Choroid plexus epithelial cell (primary cell): Measurements from ENCODE around the gene CCR7.

Source experiments
- DNase-seq: peaks from one replicate; pipeline ENCODE4 v3.0.0-alpha.2; 2010; ENCODE audit warnings: low read depth
- H3K4me3 ChIP-seq: 2 replicates; pipeline ENCODE4 v1.5.1; 2011; ENCODE audit warnings: low read depth, mild to moderate bottlenecking, control low read depth, low read length, moderate library complexity
- CTCF ChIP-seq: conservative IDR thresholded peaks from 2 replicates; pipeline ENCODE4 v1.5.1; 2011; ENCODE audit warnings: low read depth, mild to moderate bottlenecking, control low read depth, inconsistent platforms, low read length, moderate library complexity

Gene CCR7

DNA sequence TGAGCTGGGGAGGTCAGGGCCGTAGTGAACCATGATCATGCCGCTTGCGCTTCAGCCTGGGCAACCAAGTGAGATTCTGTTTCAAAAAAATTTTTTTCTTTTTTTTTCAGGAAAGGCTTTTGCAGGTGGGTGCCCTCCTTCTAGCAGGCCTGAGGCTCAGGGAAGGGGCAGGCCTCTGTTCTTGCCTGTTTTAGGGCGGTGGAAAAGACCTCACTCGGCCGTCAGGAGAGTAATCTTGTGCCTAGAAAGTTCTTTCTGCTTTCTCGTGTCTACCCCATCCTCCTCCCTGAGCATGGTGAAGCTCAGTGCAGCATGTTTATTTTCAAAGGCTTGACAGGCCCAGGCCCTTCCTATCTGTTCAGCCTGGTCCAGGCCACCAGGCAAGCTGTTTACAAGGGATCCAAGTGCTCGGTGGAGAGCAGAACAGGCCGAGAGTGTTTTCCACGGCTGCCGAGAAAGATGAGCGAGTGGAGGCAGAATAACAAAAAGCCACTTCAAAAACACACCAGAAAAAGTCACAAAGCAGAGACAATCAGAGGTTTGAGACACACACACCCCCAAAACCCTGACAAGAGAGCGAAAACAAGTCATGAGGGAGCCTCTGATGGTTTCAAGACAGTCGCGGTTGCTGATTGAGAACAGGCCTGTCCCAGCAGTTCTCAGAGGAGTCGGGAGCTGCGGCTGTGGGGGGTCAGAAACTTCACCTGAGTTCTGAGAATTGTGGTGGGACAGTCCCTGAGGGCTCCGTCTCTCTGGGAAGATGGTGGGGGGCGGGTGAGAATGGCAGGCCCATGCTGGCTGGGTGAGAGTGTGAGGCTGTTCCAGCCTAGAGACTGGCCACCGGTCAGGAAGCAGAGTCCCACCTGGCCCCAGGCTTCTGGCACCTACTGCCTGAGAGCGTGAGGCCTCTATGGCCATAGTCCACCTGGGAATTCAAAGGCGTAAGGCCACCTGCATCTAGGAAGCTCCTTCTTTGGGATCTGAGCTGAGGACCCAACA is 37.5 kb upstream of the CCR7 start:
- TF ChIP-seq CTCF, result no peak
- no peak overlapping the region for H3K4me3 ChIP-seq
- no peak for DNase-seq

DNA sequence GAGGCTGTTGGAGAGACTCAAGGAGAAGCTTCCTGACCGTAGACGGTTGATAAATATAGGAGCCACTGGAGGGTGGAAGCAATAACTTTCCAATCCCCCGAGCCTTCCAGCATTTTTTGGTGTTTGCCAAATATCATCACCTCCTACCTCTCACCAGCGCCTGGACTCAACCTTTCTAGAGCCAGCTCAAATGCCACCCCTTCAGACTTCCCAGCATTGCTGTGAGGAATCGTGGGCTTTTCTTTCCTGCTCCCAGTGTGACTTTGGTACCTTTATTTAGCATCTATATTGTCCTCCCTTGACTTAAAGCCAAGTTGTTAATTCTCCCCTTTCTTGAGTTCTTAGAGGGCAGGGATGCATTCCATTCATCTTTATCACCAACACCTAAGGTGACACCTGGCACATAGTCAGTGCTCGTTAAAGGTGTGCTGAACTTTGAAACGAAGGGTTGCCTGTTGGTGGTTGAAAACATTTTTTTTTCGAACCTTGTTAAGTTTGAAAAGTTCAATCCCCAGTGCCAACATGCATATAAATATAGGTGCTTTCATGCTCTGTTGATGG is 35.3 kb upstream of the CCR7 start:
- no peak for DNase-seq
- TF ChIP-seq CTCF, result no peak
- H3K4me3 ChIP-seq, result no peak overlapping the region

DNA sequence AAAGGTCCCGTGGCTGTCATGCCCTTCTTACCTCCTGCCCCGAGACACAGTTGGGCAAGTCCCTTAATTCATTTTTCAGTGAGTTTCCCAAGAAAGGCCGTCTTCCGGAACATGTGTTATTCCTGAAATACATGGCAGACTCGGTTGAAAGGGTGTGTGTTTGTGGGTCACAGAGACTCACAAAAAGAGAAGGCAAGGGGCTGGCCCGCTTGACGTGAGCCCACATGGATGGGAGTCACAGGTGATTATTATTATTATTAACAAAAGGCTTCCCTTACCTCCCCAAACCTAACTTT is 34.1 kb upstream of the CCR7 start:
- no peak for DNase-seq
- no peak overlapping the region for H3K4me3 ChIP-seq
- no peak for TF ChIP-seq CTCF

GRCh38 chr17:40598619-40599467 is 33.6 kb upstream of the CCR7 start:
- no peak overlapping the region for H3K4me3 ChIP-seq
- no peak for TF ChIP-seq CTCF
- peak; percentile 56 for DNase-seq

- no peak for TF ChIP-seq CTCF
- no peak for DNase-seq
- H3K4me3 ChIP-seq, result no peak overlapping the region
Measured at GRCh38 chr17:40598301-40598618, 33.0 kb upstream of the CCR7 start.

- H3K4me3 ChIP-seq, result no peak overlapping the region
- no peak for DNase-seq
- TF ChIP-seq CTCF, result no peak
Measured at GRCh38 chr17:40597556-40598300, 32.5 kb upstream of the CCR7 start.
